ENCODE measurements around the gene NHLRC2. TPM values are rescaled to one million over a fixed set of nuclear protein-coding genes. Genes with fewer than 3 reads are reported as not detected.
"Not testable (repeated sequence)": the region's sequence is repeated elsewhere in the genome, so short reads cannot be mapped to it uniquely, and the experiment has no call there.

The NHLRC2 gene
- total RNA-seq = 22.1 and 22.8 TPM in 2 replicates
- polyA plus RNA-seq = 7.8 and 14.8 TPM in 2 replicates

DNA sequence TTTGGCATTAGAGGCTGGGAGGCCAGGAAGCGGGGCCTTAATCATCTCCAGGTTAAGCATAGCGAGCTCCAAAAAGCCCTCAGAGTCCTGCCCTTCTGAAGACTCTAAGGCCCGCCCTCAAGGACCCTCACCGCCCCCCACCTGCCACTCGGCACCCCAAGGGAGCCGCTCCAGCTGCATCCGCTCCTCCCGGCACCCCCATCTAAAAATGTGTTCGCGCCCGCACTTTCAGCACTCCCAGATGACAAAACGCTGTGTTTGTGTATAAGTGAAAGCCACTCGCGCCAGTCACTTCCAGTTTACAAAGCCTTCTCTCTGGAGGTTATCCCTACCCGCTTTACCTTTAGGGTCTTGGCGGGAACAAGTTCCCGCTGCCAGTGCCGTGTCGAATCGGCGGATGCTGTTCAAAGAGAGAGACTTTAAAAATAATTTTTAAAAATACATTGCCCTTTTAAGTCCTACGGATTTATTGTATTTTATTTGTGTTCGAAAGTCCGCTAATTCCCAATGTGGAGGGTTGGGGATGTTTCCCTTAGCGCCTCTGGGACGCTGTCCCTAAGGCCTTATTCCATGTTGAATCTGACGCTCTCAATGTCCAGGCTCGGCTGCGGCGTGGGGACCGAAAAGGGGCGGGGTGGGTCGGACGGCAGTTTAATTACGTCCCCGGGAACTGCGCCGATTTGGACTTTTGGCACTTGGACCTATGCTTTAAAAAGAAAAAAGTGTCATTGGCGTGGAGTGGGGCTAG lies at the start of gene NHLRC2, which contains the start of gene DCLRE1A:
NHLRC2 (plus strand) TSS at position 649 of the 748 bp plus-strand sequence. CDS start 212 bp downstream, outside the sequence.
DCLRE1A (minus strand) TSS at position 70 of the 748 bp plus-strand sequence. CDS start 900 bp downstream, outside the sequence.
- peak within 1 kb of the TSS; percentile 86 for H3K4me2 ChIP-seq
- H3K4me1 ChIP-seq (ENCODE audit: insufficient read depth) = peaks cover 17% of the 10 kb centered on the region
- TF ChIP-seq EZH2 (IDR thresholded peaks at IDR 0.05; ENCODE audit: borderline replicate concordance) (no peak), CTCF (IDR thresholded peaks at IDR 0.05; ENCODE audit: poor library complexity) (no peak), EZH2phosphoT487 (IDR thresholded peaks at IDR 0.05; ENCODE audit: low read depth, severe bottlenecking, unreplicated experiment) (no peak)
- no peaks in the 10 kb centered on the region for H4K20me1 ChIP-seq (ENCODE audit: insufficient read depth, poor library complexity, severe bottlenecking)
- H3K4me3 ChIP-seq = peak within 1 kb of the TSS; percentile 80
- peak; percentile 86 for DNase-seq (ENCODE audit: low spot score)
- no peaks in the 10 kb centered on the region for H3K36me3 ChIP-seq (replicated peaks; ENCODE audit: insufficient read depth, low read depth)
- peaks cover 45% of the 10 kb centered on the region for H3K79me2 ChIP-seq
- H3K27me3 ChIP-seq = no peaks in the 10 kb centered on the region
- H2AFZ ChIP-seq = peak within 1 kb of the TSS; percentile 98
- peak within 1 kb of the TSS; percentile 98 for H3K27ac ChIP-seq
- H3K9me3 ChIP-seq (ENCODE audit: low read depth) = no peaks in the 10 kb centered on the region
- 1% methylated on average over 38 of the region's 39 CpGs for WGBS (ENCODE audit: low lambda C conversion rate, missing lambda C conversion rate)
- H3K9me2 ChIP-seq (replicated peaks; ENCODE audit: insufficient read depth) = no peaks in the 10 kb centered on the region

DNA sequence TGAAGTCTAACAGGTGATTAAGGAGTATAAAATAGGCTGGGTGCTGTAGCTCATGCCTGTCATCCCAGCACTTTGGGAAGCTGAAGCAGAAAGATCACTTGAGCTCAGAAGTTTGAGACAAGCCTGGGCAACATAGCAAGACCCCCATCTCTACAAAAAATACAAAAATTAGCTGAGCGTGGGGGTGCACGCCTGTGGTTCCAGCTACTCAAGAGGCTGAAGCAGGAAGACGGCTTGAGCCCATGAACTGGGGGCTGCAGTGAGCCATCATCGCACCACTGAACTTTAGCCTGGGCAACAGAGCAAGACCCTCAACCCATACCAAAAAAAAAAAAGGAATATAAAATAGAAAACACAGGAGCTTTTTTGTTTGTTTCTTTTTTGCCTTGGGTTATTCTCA lies 48.0 kb upstream of the NHLRC2 start:
- H3K4me1 ChIP-seq (ENCODE audit: insufficient read depth) = peaks cover 16% of the 10 kb centered on the region
- H3K36me3 ChIP-seq (replicated peaks; ENCODE audit: insufficient read depth, low read depth) = no peaks in the 10 kb centered on the region
- H3K4me2 ChIP-seq = no peak overlapping the region
- peaks cover 11% of the 10 kb centered on the region for H3K27me3 ChIP-seq
- no peak overlapping the region for H3K27ac ChIP-seq
- no peak overlapping the region for H2AFZ ChIP-seq
- H3K4me3 ChIP-seq = no peak overlapping the region
- no peaks in the 10 kb centered on the region for H3K79me2 ChIP-seq
- 96% methylated on average over 4 of the region's 4 CpGs for WGBS (ENCODE audit: low lambda C conversion rate, missing lambda C conversion rate)
- no peak for DNase-seq (ENCODE audit: low spot score)
- H4K20me1 ChIP-seq (ENCODE audit: insufficient read depth, poor library complexity, severe bottlenecking) = no peaks in the 10 kb centered on the region
- H3K9me3 ChIP-seq (ENCODE audit: low read depth) = no peaks in the 10 kb centered on the region
- TF ChIP-seq CTCF (IDR thresholded peaks at IDR 0.05; ENCODE audit: poor library complexity) = no peak
- TF ChIP-seq EZH2 (IDR thresholded peaks at IDR 0.05; ENCODE audit: borderline replicate concordance) = no peak
- no peak for TF ChIP-seq EZH2phosphoT487 (IDR thresholded peaks at IDR 0.05; ENCODE audit: low read depth, severe bottlenecking, unreplicated experiment)
- H3K9me2 ChIP-seq (replicated peaks; ENCODE audit: insufficient read depth) = no peaks in the 10 kb centered on the region

- TF ChIP-seq EZH2phosphoT487 (IDR thresholded peaks at IDR 0.05; ENCODE audit: low read depth, severe bottlenecking, unreplicated experiment) (no peak), CTCF (IDR thresholded peaks at IDR 0.05; ENCODE audit: poor library complexity) (no peak), EZH2 (IDR thresholded peaks at IDR 0.05; ENCODE audit: borderline replicate concordance) (no peak)
- WGBS (ENCODE audit: low lambda C conversion rate, missing lambda C conversion rate) = 94% methylated on average over 3 of the region's 3 CpGs
- H3K27me3 ChIP-seq = peaks cover 11% of the 10 kb centered on the region
- no peak overlapping the region for H3K27ac ChIP-seq
- H3K36me3 ChIP-seq (replicated peaks; ENCODE audit: insufficient read depth, low read depth) = no peaks in the 10 kb centered on the region
- DNase-seq (ENCODE audit: low spot score) = no peak
- H2AFZ ChIP-seq = no peak overlapping the region
- H3K4me2 ChIP-seq = no peak overlapping the region
- no peaks in the 10 kb centered on the region for H3K9me3 ChIP-seq (ENCODE audit: low read depth)
- H3K4me3 ChIP-seq = no peak overlapping the region
- H3K9me2 ChIP-seq (replicated peaks; ENCODE audit: insufficient read depth) = no peaks in the 10 kb centered on the region
- peaks cover 4% of the 10 kb centered on the region for H3K4me1 ChIP-seq (ENCODE audit: insufficient read depth)
- no peaks in the 10 kb centered on the region for H3K79me2 ChIP-seq
- H4K20me1 ChIP-seq (ENCODE audit: insufficient read depth, poor library complexity, severe bottlenecking) = no peaks in the 10 kb centered on the region
These were observed 46.3 kb upstream of the NHLRC2 start for GRCh38 chr10:113808168-113808567.

DNA sequence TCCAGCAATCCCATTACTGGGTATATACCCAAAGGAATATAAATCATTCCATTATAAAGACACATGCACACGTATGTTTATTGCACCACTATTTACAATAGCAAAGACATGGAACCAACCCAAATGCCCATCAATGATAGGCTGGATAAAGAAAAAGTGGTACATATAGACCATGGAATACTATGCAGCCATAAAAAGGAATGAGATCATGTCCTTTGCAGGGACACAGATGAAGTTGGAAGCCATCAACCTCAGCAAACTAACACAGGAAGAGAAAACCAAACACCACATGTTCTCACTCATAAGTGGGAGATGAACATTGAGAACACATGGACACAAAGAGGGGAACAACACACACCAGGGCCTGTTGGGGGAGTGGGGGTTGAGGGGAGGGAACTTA lies 39.8 kb upstream of the NHLRC2 start:
- H3K9me3 ChIP-seq (ENCODE audit: low read depth); H3K4me3 ChIP-seq; H3K79me2 ChIP-seq; H3K36me3 ChIP-seq (replicated peaks; ENCODE audit: insufficient read depth, low read depth); H3K27me3 ChIP-seq; H3K4me1 ChIP-seq (ENCODE audit: insufficient read depth); H3K27ac ChIP-seq; H3K9me2 ChIP-seq (replicated peaks; ENCODE audit: insufficient read depth); H4K20me1 ChIP-seq (ENCODE audit: insufficient read depth, poor library complexity, severe bottlenecking); DNase-seq (ENCODE audit: low spot score); H2AFZ ChIP-seq; H3K4me2 ChIP-seq: not testable (repeated sequence)
- WGBS (ENCODE audit: low lambda C conversion rate, missing lambda C conversion rate) = 92% methylated on average over 1 of the region's 1 CpG

Measured in hepatocyte (in vitro differentiated cells).